K562 (cell line): Measurements from ENCODE around the gene GGA2. TPM values are rescaled to one million over a fixed set of nuclear protein-coding genes. Genes with fewer than 3 reads are reported as not detected.

Experiments
- GTF3C2 ChIP-seq: IDR thresholded peaks from 3 replicates; pipeline ENCODE4 v1.6.1; 2011; ENCODE audit warnings: borderline replicate concordance, mild to moderate bottlenecking, moderate library complexity; ENCODE audit not compliant: insufficient read length; ENCODE audit errors: extremely low read depth
- HDAC1 ChIP-seq, 2 experiments: fragments of 450-650 bp; IDR thresholded peaks; 2 replicates each; pipeline ENCODE4 v1.6.1; 2016 to 2017; ENCODE audit warnings: inconsistent platforms in 1 of 2, mild to moderate bottlenecking in 1 of 2, moderate library complexity in 1 of 2
- HEY1 ChIP-seq: fragments of 250-450 bp; sonication (Bioruptor Pico); IDR thresholded peaks from 2 replicates; pipeline ENCODE4 v1.5.0; 2020; ENCODE audit warnings: mild to moderate bottlenecking, moderate library complexity, borderline replicate concordance
- MCM3 ChIP-seq: fragments of 450-650 bp; IDR thresholded peaks from 2 replicates; pipeline ENCODE4 v1.6.1; 2016
- MTA1 ChIP-seq: fragments of 450-650 bp; IDR thresholded peaks from 2 replicates; pipeline ENCODE4 v1.6.1; 2017; ENCODE audit warnings: borderline replicate concordance
- MTA3 ChIP-seq: fragments of 450-650 bp; formaldehyde crosslinking; IDR thresholded peaks from 2 replicates; pipeline ENCODE4 v1.6.1; 2017; ENCODE audit warnings: mild to moderate bottlenecking, borderline replicate concordance
- NR2C2 ChIP-seq, 2 experiments: fragments of 200-800 bp in 1 of 2; sonication (Bioruptor generic) in 1 of 2; sonication (generic) in 1 of 2; formaldehyde crosslinking in 1 of 2; IDR thresholded peaks; 2 replicates each; pipeline versions ENCODE4 v1.6.1 to v1.8.0; 2016 to 2022; ENCODE audit warnings: mild to moderate bottlenecking in 1 of 2, missing compliant biosample characterization in 1 of 2, missing genetic modification characterization in 1 of 2, missing genetic modification reagents in 1 of 2
- PCBP2 ChIP-seq: fragments of 200-400 bp; formaldehyde crosslinking; IDR thresholded peaks from 2 replicates; pipeline ENCODE4 v1.6.1; 2018; ENCODE audit warnings: low read length, low read depth, mild to moderate bottlenecking, moderate library complexity; ENCODE audit not compliant: poor library complexity, severe bottlenecking
- TAF7 ChIP-seq: fragments of 450-650 bp; IDR thresholded peaks from 2 replicates; pipeline ENCODE4 v1.6.1; 2016; ENCODE audit warnings: missing genetic modification characterization, missing compliant biosample characterization
- ZNF253 ChIP-seq: fragments of 250-450 bp; sonication (Bioruptor Pico); conservative IDR thresholded peaks from 2 replicates; pipeline ENCODE4 v1.6.1; 2021; ENCODE audit warnings: mild to moderate bottlenecking
- ZNF740 ChIP-seq, 3 experiments: fragments of 200-800 bp in 1 of 3; sonication (Bioruptor generic) in 1 of 3; sonication (generic) in 1 of 3; formaldehyde crosslinking in 1 of 3; IDR thresholded peaks; 2 replicates each; pipeline versions ENCODE4 v1.6.1 to v1.8.0; 2016 to 2022; ENCODE audit warnings: mild to moderate bottlenecking in 2 of 3, missing compliant biosample characterization in 2 of 3, missing genetic modification characterization in 2 of 3, missing genetic modification reagents in 1 of 3
- polyA plus RNA-seq, 8 experiments: library from polyadenylated mRNA; depleted of rRNA in 4 of 8; stranded (reverse) in 5 of 8; unstranded in 3 of 8; fragments of >200 nt; fragmentation: Nextera tagmentation in 2 of 8; fragmentation: Illumina TruSeq in 1 of 8; extraction: Ambion mirVana in 2 of 8; extraction: Trizol in 1 of 8; gene quantifications; 2 replicates each; pipeline versions ENCODE4 v1.2.1 to v1.2.3, GENCODE V29; 2011 to 2014; ENCODE audit warnings: inconsistent platforms in 1 of 8, missing spikeins in 1 of 8
- total RNA-seq, 7 experiments: library from RNA; depleted of rRNA in 6 of 7; stranded (reverse); fragments of >200 nt in 6 of 7; fragmentation: Illumina TruSeq in 2 of 7; extraction: Trizol in 2 of 7; gene quantifications; 2 replicates each; pipeline versions ENCODE4 v1.2.1 to v1.2.3, GENCODE V29; 2011 to 2021; ENCODE audit warnings: low replicate concordance in 1 of 7
- TF ChIP-seq, protein P1 (sequence below): fragments of 450-650 bp; IDR thresholded peaks from 2 replicates; pipeline ENCODE4 v1.6.1; 2016; ENCODE audit warnings: low read depth, mild to moderate bottlenecking, moderate library complexity

The GGA2 gene
- total and polyA plus RNA-seq, 9 of the 15 experiments (the other 6 are each of a cell fraction or from before 2014, with no cell fraction given) = 11.9 to 133 (median 66.3) TPM

GRCh38 chr16:23520500-23520899 lies 10.2 kb upstream of the GGA2 start (continued):
- TF ChIP-seq GTF3C2 = no peak
- no peak for TF ChIP-seq MTA1
- TF ChIP-seq, protein P1, sequence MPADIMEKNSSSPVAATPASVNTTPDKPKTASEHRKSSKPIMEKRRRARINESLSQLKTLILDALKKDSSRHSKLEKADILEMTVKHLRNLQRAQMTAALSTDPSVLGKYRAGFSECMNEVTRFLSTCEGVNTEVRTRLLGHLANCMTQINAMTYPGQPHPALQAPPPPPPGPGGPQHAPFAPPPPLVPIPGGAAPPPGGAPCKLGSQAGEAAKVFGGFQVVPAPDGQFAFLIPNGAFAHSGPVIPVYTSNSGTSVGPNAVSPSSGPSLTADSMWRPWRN = no peak
- TF ChIP-seq NR2C2 (CRISPR knock-in tag; IDR thresholded peaks at IDR 0.05) = no peak
- TF ChIP-seq NR2C2 (tag; IDR thresholded peaks at IDR 0.05) = no peak
- no peak for TF ChIP-seq TAF7 (tag)
- TF ChIP-seq MTA3 = no peak
- TF ChIP-seq HDAC1 (IDR thresholded peaks at IDR 0.05) = no peak
- no peak for TF ChIP-seq MCM3
- TF ChIP-seq ZNF740 (CRISPR knock-in tag; IDR thresholded peaks at IDR 0.05) = no peak
- no peak for TF ChIP-seq ZNF740 (tag; IDR thresholded peaks at IDR 0.05)
- no peak for TF ChIP-seq ZNF253 (CRISPR knock-in tag)
- no peak for TF ChIP-seq PCBP2
- TF ChIP-seq HEY1 (CRISPR knock-in tag) = no peak
- TF ChIP-seq, all 486 proteins: peak for 0
